SJCRH30 (cell line): Measurements from ENCODE around the gene PPP2R2C. TPM values are rescaled to one million over a fixed set of nuclear protein-coding genes. Genes with fewer than 3 reads are reported as not detected.

ENCODE experiments used
- DNase-seq, 2 experiments: peaks; one replicate each; pipeline ENCODE4 v3.0.0-alpha.2; 2015 to 2020
- H3K27ac ChIP-seq: fragments of 250-450 bp; sonication (Bioruptor Pico); 2 replicates; pipeline ENCODE4 v1.5.1; 2020; ENCODE audit warnings: mild to moderate bottlenecking, moderate library complexity
- H3K27me3 ChIP-seq: fragments of 250-450 bp; sonication (Bioruptor Pico); 2 replicates; pipeline ENCODE4 v1.5.1; 2020; ENCODE audit warnings: mild to moderate bottlenecking, moderate library complexity
- H3K36me3 ChIP-seq: fragments of 250-450 bp; sonication (Bioruptor Pico); 2 replicates; pipeline ENCODE4 v1.5.1; 2020; ENCODE audit warnings: mild to moderate bottlenecking, moderate library complexity
- H3K4me1 ChIP-seq: fragments of 250-450 bp; sonication (Bioruptor Pico); 2 replicates; pipeline ENCODE4 v1.5.1; 2020; ENCODE audit warnings: mild to moderate bottlenecking, moderate library complexity
- H3K4me3 ChIP-seq: fragments of 250-450 bp; sonication (Bioruptor Pico); 2 replicates; pipeline ENCODE4 v1.5.1; 2020; ENCODE audit warnings: mild to moderate bottlenecking, moderate library complexity
- H3K9me3 ChIP-seq: fragments of 250-450 bp; sonication (Bioruptor Pico); replicated peaks from 2 replicates; pipeline ENCODE4 v1.5.1; 2020; ENCODE audit warnings: mild to moderate bottlenecking, moderate library complexity
- total RNA-seq: library from RNA; depleted of rRNA; stranded (reverse); fragments of >200 nt; shearing (Covaris generic); gene quantifications from 2 replicates; pipeline ENCODE4 v1.2.3, GENCODE V29; 2014

The PPP2R2C gene
- total RNA-seq, 1 experiment from 2014 or later = not detected

GRCh38 chr4:6441758-6442157 lies 30.7 kb downstream of the PPP2R2C start:
- Histone ChIP-seq H3K9me3 (no peaks in the 10 kb centered on the region), H3K27me3 (peaks cover 36% of the 10 kb centered on the region), H3K4me1 (no peaks in the 10 kb centered on the region), H3K4me3 (no peak overlapping the region), H3K36me3 (no peaks in the 10 kb centered on the region), H3K27ac (no peak overlapping the region)
- no peak for DNase-seq

GRCh38 chr4:6441202-6441582 lies 31.2 kb downstream of the PPP2R2C start:
- Histone ChIP-seq H3K27ac (no peak overlapping the region), H3K9me3 (no peaks in the 10 kb centered on the region), H3K36me3 (no peaks in the 10 kb centered on the region), H3K27me3 (peaks cover 33% of the 10 kb centered on the region), H3K4me3 (no peak overlapping the region), H3K4me1 (no peaks in the 10 kb centered on the region)
- no peak for DNase-seq

DNA sequence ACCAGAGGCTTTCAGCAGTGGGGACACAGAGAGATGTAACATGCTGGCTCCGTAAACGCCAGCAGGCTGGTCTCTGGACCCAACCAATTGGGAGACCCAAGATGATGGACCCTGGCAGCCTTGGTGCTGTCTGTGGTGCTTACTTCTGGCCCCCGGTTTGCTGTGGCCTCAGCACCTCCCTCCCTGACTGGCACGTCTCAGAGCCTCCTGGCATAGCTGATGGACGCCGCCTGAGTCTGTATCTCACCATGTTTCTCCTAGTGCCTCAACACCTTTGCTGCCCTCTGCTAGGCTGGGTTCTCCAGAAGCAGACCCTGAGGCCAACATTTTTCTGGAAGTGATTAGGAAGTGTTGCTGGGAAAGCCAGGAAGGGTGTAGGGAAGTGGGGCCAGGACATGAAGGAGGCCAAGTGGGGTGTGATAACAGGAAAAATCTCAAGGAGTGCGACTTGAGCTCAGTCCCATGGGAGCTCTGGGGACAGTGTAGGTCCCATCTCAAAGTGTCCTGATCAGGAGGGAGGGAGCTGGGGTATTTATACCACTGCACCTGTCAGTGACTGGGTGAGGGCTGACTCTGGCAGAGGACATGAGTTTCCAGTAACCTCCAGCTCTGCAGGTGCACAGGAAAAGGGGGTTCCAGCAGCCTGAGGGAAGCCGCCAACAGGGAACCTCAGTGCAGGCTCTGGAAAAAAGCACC lies 31.8 kb downstream of the PPP2R2C start:
- no peak for DNase-seq
- no peaks in the 10 kb centered on the region for H3K36me3 ChIP-seq
- H3K27ac ChIP-seq = no peak overlapping the region
- peaks cover 28% of the 10 kb centered on the region for H3K27me3 ChIP-seq
- H3K9me3 ChIP-seq = no peaks in the 10 kb centered on the region
- no peaks in the 10 kb centered on the region for H3K4me1 ChIP-seq
- H3K4me3 ChIP-seq = no peak overlapping the region

- Histone ChIP-seq H3K27ac (no peak overlapping the region), H3K4me3 (no peak overlapping the region)
- DNase-seq = no peak
Measured at GRCh38 chr4:6439120-6439762, 33.2 kb downstream of the PPP2R2C start.

DNA sequence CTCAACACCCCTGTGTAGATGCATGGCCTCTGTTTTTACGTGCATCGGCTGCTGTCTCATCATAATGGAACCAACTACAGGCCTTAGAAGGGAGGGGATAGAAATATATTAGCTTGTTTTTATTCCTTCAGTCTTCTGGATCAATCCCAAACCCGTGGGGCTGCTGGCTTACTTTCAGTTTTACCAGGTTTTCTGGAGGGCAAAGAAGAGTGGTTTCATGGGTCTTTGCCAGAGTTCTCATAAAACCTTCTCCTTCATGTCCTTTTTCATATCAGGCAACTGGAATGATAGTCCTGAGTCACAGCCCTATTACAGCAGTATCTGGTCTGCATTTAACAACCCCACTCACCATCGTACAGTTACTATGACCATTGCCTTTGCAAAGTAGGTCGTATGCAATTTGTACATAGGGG lies 34.6 kb downstream of the PPP2R2C start:
- no peaks in the 10 kb centered on the region for H3K36me3 ChIP-seq
- no peaks in the 10 kb centered on the region for H3K4me1 ChIP-seq
- no peak overlapping the region for H3K4me3 ChIP-seq
- no peak for DNase-seq
- H3K27ac ChIP-seq = no peak overlapping the region
- 0 out of 2 replicates have a peak, but pooled peaks cover 6% of the 10 kb centered on the region for H3K9me3 ChIP-seq
- peaks cover 10% of the 10 kb centered on the region; the same call in 1 of the 2 replicates for H3K27me3 ChIP-seq

More at GRCh38 chr4:6439120-6439762, 33.2 kb downstream of the PPP2R2C start:
- Histone ChIP-seq H3K27me3 (peaks cover 21% of the 10 kb centered on the region), H3K36me3 (no peaks in the 10 kb centered on the region), H3K9me3 (0 out of 2 replicates have a peak, but pooled peaks cover 6% of the 10 kb centered on the region), H3K4me1 (no peaks in the 10 kb centered on the region)

- H3K9me3 ChIP-seq = 0 out of 2 replicates have a peak, but pooled peaks cover 6% of the 10 kb centered on the region
- H3K27ac ChIP-seq = no peak overlapping the region
- no peak for DNase-seq
- peaks cover 11% of the 10 kb centered on the region; the same call in 1 of the 2 replicates for H3K27me3 ChIP-seq
- no peaks in the 10 kb centered on the region for H3K36me3 ChIP-seq
- no peak overlapping the region for H3K4me3 ChIP-seq
- no peaks in the 10 kb centered on the region for H3K4me1 ChIP-seq
Measured at GRCh38 chr4:6435010-6435409, 37.4 kb downstream of the PPP2R2C start.

- no peak for DNase-seq
- Histone ChIP-seq H3K4me1 (no peaks in the 10 kb centered on the region), H3K27ac (no peak overlapping the region), H3K4me3 (no peak overlapping the region), H3K27me3 (peaks cover 19% of the 10 kb centered on the region; the same call in 1 of the 2 replicates), H3K36me3 (no peaks in the 10 kb centered on the region), H3K9me3 (0 out of 2 replicates have a peak, but pooled peaks cover 6% of the 10 kb centered on the region)
Measured at GRCh38 chr4:6430927-6431326, 41.5 kb downstream of the PPP2R2C start.

- no peaks in the 10 kb centered on the region for H3K36me3 ChIP-seq
- H3K4me1 ChIP-seq = no peaks in the 10 kb centered on the region
- no peak for DNase-seq
- H3K27ac ChIP-seq = no peak overlapping the region
- H3K27me3 ChIP-seq = peaks cover 17% of the 10 kb centered on the region; the same call in 1 of the 2 replicates
- no peaks in the 10 kb centered on the region for H3K9me3 ChIP-seq
- no peak overlapping the region for H3K4me3 ChIP-seq
Measured at GRCh38 chr4:6427439-6428090, 44.8 kb downstream of the PPP2R2C start.

DNA sequence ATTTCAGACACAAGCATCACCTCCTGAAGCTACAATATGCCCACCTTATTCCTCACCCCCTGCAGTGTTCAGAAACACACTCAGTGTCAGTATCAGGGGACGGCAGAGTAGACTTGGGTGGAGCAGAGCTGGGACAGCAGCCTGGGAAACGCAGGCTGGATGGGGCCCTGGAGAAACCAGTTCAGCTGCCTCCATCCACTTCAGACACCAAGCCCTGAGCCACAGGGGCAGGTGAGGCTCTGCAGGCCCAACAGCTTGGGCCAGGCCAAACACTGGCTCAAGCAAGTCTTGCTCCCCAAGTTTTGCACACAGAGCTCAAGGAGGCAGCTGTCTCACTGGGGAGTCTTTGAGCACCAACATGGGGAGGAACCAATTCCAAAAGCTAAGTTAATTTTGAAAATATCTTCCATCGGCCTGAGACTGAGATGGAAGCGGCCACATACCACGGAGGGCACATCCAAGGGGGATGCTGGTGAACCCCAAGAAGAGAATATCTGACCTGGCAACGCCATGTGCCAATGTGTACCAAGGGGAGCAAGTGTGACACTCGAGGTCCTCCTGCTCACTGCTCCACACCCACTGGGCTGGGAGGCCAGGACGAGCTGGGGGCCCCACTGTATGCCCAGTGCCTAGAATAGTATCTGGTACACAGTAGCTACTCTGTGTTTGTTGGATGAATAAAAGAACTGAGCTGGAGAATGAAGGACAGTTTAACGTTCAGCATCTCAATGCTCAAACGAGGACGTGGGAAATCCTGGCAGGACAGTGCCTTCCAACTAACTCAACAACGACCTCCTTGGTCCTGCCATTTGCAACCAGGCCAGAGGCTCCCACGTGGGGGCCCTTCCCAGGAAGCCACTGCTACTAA lies 45.6 kb downstream of the PPP2R2C start:
- no peak for DNase-seq
- Histone ChIP-seq H3K36me3 (no peaks in the 10 kb centered on the region), H3K27ac (no peak overlapping the region), H3K4me1 (no peaks in the 10 kb centered on the region), H3K9me3 (no peaks in the 10 kb centered on the region), H3K4me3 (no peak overlapping the region), H3K27me3 (peaks cover 12% of the 10 kb centered on the region; the same call in 1 of the 2 replicates)

GRCh38 chr4:6425911-6426310 lies 46.5 kb downstream of the PPP2R2C start:
- Histone ChIP-seq H3K4me3 (no peak overlapping the region), H3K27me3 (peaks cover 12% of the 10 kb centered on the region; the same call in 1 of the 2 replicates), H3K27ac (no peak overlapping the region), H3K36me3 (no peaks in the 10 kb centered on the region), H3K9me3 (no peaks in the 10 kb centered on the region), H3K4me1 (no peaks in the 10 kb centered on the region)
- DNase-seq = no peak

DNA sequence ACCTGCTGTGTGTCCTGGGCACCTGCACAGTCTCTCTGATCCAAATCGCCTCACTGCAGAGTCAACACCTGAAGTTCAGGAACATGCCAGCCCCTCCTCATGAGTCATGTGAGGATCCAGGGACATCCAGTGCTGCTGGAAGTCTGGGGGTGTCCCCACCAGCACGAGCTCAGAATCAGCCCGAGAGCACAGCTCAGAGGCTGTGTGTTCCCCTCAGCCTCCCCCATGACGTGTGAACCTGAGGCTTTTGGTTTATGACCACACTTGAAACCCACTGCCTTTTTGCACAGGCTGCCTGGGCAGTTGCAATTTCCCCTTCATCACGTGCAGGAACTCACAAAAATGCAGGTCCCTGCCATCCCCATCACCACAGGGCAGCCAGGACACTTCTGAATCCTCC lies 47.1 kb downstream of the PPP2R2C start:
- no peak for DNase-seq
- no peaks in the 10 kb centered on the region for H3K36me3 ChIP-seq
- H3K9me3 ChIP-seq = no peaks in the 10 kb centered on the region
- peaks cover 12% of the 10 kb centered on the region; the same call in 1 of the 2 replicates for H3K27me3 ChIP-seq
- no peak overlapping the region for H3K27ac ChIP-seq
- H3K4me3 ChIP-seq = no peak overlapping the region
- no peaks in the 10 kb centered on the region for H3K4me1 ChIP-seq

GRCh38 chr4:6424425-6424824 lies 48.0 kb downstream of the PPP2R2C start:
- H3K4me3 ChIP-seq = no peak overlapping the region
- H3K27ac ChIP-seq = no peak overlapping the region
- H3K36me3 ChIP-seq = no peaks in the 10 kb centered on the region
- DNase-seq = no peak
- no peaks in the 10 kb centered on the region for H3K4me1 ChIP-seq
- no peaks in the 10 kb centered on the region for H3K9me3 ChIP-seq
- peaks cover 7% of the 10 kb centered on the region; the same call in 1 of the 2 replicates for H3K27me3 ChIP-seq

DNA sequence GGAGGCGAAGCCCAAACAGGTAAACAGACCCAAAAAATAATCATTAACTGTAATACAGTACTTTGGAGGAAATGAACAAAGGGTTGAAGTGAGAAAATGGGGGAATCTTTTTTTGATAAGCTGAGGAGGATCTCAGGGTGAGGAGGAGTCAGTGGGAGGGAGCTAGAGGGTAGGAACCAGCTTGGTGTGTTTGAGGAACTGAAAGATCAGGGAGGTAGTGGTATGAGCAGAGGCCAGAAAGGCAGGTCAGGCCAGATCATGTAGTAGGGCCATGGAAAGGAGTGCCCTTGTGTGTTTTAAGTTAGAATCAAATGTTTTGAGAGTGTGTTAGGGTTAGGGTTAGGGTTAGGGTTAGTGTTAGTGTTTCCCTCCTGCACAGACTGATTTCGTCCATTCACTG lies 48.8 kb downstream of the PPP2R2C start:
- Histone ChIP-seq H3K9me3 (no peaks in the 10 kb centered on the region), H3K4me1 (no peaks in the 10 kb centered on the region), H3K4me3 (no peak overlapping the region), H3K27me3 (peaks cover 8% of the 10 kb centered on the region; the same call in 1 of the 2 replicates), H3K36me3 (no peaks in the 10 kb centered on the region), H3K27ac (no peak overlapping the region)
- DNase-seq = no peak

- H3K36me3 ChIP-seq = no peaks in the 10 kb centered on the region
- no peak overlapping the region for H3K4me3 ChIP-seq
- H3K4me1 ChIP-seq = no peaks in the 10 kb centered on the region
- H3K9me3 ChIP-seq = no peaks in the 10 kb centered on the region
- peaks cover 9% of the 10 kb centered on the region; the same call in 1 of the 2 replicates for H3K27me3 ChIP-seq
- H3K27ac ChIP-seq = no peak overlapping the region
- no peak for DNase-seq
Measured at GRCh38 chr4:6422866-6423265, 49.5 kb downstream of the PPP2R2C start.
